DMS 273 (cell line): ENCODE results near the gene CPOX.

Source experiments
- DNase-seq: peaks from one replicate; lab custom pipeline; 2025; ENCODE audit not compliant: unreplicated experiment; lab: John Stamatoyannopoulos, UW

CPOX gene

DNA sequence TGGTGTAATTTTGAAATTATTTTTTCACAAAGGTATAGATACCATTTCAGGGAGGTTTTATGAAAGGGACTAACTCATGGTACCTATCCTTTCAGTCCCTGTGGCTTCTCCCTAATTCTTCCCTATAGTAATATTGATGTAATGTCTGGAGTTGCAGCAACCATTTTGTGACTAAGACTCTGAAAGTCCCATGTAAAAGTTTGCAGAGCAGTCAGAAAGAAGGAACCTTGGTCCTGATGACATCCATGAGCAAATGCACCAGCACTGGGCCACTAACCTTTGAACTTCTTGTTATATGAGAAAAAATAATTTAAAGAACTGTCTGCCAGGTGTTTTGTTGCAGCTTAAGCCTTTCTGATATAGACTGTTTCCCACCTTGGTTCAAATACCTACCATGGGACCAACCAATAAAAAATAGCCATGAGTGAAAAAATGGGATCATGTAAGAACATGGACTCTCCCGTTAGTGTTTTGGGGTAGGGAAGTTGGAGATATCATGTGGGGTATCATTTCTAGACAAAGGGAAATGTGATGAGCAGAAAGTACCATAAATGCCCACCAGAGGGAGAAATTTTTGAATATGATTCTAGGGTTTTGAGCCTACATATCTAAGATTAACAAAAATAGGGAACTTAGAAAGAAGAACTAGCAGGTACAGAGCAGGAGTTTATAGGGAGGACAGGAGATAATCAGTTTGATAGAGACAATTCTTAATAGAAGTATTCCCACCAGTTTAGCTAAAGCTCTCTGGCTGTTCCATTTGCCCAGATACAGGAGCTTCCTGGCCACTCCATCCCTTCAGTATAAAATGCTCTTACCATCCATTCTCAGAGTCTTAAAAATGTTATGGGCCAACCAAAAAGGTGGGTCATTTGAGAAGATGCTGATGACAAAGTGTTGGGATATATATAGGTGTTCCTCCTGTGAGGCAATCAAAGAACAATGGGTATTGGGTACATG is 3.4 kb upstream of the CPOX start:
- DNase-seq: peak; percentile 80

- DNase-seq: no peak
Measured at GRCh38 chr3:98596087-98596486, 2.7 kb upstream of the CPOX start.

DNA sequence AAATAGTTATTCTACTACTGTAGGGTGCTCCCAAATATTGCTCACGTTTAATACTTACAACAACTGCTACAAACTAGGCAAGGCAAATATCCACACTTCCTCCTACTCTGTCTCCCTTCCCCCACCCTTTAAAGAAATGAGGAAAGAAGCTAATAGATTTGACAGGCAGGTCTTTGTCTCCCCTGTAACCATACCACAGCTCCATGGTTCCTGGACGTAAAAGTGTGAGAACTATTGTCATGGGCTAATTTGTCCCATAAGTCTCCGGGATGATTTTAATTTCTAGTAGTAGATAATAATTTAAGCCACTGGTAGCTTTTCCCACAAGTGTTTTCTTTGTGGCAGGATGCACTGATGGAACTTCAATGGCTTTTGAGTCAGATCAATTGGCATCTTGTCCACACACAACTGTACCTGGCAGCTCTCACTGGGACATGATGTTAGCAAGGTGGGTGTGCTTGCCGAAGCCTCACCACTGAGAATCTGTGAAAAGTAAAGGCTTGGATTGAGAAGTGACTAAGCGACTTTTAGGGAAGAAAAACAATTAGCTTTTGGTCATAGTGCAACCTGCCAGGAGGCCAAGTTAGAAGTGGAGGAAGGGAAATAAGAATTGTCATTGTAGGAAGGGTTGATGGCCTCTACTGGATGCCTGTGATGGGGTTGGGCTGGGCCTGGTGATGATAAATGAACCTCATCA is 1.4 kb upstream of the CPOX start:
- DNase-seq: no peak

DNA sequence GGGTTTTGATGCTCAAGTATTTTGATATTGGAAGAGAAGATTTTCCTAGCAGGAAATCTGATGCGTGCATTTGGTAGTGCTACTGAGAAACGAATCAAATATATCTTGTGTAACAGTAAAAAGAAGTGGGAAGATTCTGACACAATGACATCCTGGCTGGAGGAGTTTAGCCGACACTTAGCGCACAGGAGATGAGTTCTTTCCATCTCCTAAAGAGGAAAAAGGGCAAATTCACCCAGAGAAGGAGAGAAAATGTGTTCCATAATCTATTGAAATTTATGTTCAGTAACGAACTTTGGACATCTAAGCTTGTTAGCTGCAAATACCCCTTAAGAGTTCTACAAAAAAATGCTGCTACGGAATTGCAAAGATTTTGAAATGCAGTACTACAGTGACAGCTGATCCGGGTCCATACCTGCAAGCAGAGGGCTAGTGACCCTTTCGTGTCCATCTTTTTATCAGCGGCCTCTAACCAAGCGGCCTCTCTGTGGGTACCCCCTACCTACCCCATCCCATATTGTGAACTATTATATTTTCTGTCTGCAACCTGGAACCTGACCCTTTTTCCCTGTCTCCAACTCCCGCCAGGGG is 971 bp downstream of the CPOX start:
- no peak for DNase-seq

DNA sequence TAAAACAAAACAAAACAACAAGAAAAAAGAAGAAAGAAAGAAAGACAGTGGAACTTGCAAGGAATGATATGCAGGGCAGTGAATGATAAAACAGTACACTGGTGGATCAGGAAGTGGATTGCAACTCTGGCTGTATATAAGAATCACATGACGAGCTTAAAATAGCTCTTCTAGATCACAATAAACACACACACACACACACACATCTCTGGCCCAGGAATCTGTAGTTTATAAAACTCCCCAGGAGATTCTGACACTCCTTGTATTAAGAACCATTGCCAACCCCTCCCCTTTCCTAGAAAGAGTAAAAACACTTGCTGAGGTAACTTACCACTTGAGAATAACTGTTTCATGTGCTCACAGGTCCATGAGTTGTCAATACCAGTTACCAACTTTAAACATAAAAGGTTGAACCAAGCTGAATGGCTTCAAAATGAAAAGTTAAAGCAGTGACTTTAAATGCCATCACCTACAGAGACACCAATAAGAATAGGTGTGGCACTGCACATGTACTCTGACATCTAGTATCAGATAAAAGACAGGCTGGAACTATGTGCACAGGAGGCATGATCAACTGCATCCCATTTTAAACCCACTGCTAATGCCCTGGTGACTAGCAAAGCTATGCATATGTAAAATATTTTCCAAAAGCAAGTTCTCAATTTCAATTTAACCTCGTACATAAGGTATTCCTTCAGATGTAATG is 3.9 kb downstream of the CPOX start:
- DNase-seq: no peak

DNA sequence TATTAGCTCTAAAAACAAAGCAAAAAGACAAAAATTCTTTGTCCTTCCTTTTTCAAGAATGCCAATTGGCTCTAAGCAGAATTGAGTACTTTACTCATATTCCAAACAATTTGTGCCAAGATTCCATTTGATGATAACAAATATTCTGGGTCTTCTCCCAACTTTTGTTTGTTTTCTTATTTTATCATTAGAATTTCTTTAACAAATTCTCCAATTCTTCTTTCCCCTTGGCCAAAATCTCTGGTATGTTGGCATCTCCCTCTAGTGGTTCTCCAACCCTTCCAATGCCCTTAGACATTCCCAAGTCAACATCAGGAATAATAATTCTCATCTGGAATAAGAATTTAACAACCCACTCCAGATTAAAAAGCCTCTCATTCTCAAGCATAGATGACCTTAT is 5.3 kb downstream of the CPOX start:
- no peak for DNase-seq

DNA sequence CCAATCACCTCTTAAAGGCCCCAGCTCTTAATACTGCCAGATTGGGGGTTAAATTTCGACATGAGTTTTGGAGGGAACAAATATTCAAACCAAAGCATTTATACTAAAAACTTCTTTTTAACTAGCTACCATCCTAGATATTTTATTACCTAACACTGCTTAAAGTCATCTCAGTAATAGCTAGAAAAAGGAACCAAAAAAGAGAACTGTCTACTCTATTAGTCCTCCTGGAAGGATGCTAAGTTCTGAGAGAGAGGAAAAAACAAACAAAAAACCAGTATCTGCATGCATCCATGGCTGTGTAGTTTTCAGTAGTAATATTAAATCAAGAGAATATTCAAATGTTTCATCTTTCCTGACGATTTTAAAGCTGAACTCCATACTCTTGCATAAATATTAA is 5.8 kb downstream of the CPOX start:
- no peak for DNase-seq

DNA sequence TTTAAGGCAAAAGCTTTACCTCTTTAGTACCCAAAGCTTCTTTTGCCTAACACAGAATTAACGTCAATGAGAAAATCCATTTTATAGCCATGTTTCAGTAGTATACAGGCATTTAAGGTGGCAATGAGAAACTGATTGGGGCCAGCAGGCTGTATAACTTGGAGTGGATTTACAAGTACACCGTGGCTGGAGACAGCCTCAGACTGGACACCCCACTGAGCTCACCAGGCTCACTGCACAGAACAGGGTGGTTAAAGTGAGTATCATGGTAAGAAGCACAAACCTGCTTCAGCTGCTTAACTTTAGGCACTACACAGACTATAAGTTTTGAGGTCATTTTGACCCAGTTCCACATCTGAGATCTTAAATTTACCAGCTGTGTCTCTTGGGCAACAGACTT is 8.9 kb downstream of the CPOX start:
- DNase-seq: no peak

DNA sequence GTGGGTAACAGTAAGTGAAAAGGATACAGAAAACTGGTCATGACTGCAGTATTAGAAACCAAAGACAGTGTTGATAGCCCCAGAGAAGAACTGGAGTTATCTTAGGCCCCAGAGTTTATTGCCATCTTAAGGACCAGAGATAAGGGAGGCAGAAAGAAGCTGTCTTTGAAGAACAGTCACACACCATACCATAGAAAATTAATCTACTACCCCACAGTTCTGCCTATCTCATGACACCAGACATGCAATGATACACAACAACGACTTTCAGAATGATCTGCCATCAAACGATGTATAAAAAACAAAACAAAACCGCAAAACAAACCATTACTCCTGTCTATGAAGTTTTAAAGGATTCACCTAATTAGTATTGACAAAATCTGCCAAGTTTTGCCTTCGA is 9.6 kb downstream of the CPOX start:
- no peak for DNase-seq

DNA sequence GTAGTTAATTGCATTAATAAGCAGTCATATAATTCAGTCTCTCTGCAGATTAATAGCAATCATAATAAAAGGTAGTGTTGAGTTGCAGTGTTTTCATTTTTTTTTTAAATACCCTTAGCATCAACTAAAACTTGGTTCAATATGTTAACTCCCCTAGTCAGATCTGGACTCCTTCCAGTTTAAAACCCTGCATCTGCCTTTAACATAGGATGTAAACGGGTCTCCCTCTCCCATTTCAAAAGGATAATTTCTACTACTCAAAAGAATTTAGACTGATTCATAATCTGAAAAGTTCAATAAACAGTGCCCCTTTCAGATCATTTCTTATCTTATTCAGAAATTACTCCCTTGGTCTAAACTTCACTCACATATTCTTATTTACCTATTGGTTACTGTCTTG is 11.4 kb downstream of the CPOX start:
- no peak for DNase-seq

- no peak for DNase-seq
Measured at GRCh38 chr3:98581474-98581873, 11.9 kb downstream of the CPOX start.

DNA sequence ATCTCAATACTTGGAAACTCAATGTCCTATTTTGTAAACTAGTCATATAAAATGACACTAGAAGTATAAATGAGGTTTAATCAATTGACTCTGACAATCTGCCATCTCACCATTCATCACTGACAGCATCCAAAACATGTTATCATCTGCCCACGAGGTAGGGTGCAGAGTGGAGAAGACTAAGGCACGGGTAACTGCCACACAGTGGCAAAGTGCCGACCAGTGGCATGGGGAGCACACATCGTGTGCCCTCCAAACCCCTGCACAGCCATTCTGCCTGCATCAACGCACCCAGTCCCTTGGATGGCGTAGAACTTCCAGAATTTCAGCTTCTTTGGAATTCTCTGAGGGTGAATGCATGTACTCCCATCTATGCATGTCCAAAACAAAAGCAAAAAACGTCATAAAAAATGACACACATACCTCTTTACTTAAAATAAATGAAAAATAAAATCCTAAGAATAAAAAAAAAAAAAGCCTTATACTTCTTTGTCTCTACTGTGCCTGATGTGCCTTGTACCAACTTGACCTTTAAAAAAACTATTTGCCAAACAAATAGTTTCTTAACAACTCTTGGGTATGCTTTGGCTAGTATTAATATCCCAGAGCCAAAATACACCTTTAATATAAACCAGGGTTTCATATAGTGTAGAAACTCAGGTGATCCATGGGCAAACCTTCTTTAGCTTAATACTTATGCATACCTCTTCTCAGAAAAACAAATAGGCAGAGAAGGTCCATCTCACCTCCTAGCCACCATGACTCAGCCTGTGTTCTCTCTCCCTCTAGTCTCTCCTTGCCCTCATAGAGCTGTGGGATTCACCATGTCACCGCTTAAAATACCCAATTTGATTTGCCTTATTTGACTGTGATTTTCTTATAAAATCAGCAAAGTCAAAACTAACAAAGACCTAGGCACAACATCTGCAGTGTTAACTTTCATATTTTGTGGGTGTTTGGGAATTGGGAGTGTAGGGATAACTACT is 12.7 kb downstream of the CPOX start:
- DNase-seq: no peak

DNA sequence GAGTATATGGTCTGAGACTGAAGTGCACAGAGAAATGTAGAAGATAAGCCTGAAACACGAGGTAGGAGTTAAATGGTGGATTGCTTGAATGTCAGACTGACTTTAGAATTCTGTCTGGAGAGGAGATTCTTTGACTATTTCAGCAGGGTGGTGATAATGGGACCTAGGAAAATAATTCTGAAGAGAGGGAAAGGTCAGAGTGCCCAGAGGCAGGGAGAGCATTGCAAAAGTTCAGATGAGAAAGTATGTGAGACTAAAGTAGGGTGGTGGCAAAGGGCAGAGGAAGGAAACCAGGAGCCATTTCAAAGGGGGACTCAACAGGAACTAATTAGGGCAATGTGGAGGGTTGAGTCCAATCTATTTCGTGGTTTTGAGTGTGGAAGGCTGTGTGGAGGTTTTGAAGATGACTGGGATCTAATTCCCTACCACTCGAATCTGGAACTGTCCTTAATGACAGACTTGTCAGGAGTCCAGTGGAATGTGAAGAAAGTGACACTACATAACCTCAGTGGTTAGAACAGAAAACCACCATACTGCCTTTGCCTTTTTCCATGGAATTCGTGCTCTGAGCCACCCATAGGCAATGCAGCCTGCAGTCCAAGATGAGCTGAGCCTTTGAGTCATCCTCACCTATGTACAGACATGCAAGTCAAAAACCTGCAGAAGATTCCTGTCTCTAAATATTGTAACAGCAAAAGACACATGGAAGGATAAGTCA is 16.1 kb downstream of the CPOX start:
- DNase-seq: no peak

DNA sequence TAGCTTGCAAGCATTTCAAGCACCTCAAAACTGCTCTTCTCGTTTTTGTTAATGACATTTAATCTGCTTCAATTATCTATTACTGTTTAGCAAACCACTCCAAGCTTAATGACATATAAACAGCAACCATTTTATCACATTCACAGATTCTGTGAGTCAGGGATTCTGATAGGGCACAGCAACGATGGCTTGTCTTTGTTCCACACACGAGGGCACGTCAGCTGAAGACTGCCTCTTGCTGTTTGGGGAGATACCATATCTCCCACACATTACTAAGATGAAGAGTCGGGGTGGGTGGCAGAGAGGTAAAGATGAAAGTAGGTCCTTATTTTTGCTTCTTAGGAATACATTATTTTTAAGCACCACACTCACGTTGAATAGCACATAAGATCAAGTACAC is 19.3 kb downstream of the CPOX start:
- DNase-seq: no peak

DNA sequence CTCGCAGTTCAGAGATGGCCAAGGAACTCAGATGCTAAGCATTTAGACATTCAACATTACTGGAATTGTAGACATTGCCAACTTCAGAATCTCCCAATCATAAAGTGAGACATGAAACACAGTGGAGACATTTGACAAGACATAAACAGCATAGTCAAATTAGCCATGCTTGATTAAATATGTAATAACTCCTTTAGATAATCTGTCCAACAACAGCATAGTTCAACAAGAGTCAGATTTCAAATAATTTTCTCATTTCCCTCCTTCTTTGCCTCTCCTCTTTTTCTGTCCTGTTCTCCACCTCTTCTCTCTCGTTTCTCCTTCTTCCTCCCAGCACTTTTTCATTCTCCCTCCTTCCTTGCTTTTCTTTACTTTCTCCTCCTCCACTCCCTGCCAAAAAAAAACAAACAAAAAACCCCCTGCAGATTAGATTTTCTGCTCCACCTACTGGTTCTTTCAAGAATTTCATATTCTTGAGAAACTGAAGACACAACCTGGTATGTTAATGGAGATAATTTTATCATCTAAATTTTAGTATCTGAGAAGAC is 20.2 kb downstream of the CPOX start:
- DNase-seq: peak; percentile 69

DNA sequence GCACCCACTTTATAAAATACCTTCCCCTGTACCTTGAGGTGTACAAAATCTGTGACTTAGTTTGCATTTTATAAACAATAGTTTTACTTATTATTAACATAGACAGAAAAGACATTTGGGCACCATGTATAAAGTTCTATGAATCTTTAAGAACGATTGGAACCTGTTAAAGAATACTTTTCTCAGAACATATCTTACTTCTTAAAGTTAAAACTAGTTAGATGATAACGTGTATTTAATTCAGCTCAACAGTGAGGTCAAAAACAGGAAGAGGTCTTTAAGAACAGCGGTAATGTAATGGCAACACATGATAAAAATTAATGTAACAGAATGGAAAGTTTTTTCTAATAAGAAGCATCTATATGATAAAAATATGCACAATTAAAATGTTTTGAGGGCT is 25.0 kb downstream of the CPOX start:
- no peak for DNase-seq

DNA sequence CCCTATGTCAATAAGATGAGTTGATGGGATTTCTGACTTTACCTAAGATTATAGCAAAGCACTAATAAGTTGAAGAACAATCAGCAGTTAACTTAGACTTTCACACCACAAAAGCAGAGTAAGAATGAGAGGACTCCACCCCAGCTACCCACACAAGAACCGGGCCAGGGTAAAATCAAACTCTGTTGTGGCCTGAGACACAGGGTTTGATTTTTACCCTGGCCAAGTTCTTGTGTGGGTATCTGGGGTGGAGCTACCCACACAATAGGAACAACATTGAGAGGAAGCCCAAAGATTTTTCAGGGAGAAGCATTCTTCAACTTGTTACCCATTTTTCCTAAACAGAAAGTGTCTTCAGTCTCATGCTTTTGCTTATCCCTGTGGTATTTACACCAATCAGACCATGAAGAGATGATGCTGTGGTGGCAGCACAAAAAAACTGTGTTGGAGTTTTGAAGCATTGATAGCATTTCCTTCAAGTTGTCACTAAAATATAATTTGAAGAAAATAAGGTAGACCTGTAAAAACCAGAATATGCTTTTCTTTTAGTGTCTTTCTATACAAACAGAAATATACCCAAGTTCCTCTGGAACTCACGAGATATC is 25.6 kb downstream of the CPOX start:
- DNase-seq: no peak

DNA sequence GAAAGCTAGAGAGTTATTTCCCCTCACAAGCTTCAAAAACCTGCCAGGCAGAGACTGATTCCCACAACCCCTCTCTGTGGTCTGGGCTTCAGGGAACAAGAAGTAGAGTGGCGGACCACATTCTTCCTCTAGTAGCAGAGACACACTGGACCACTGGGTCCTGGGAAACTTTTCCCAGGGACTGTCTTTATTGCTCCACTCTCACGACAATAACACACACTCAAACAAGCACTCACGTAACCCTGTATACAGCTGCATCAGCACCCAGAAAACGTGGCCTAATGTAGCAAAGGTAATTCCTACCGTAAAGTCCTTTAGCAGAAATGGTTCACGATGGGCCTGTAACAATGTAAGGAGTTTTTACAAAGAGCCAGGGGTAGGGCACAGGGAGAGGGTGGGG is 27.6 kb downstream of the CPOX start:
- DNase-seq: no peak

DNA sequence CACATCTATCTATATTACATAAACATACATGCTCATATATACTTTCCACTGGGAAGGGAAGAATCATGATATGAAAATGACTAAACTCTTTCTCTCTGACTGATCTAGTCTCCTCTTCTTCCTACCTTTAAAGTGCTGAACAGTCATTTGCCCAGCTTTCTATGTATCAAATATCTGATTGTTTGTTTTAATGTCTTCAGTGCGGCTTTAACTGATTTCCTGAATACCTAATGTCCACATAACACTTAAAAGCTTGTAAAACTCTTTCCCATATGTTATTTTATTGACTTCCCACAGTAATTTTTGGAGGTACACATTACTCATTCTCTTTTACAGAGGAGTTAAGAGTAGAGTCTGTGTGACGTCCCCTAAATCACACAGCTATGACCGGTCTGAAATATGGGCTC is 28.2 kb downstream of the CPOX start:
- DNase-seq: peak; percentile 23
